ENCODE data around the gene CBLN1. TPM values are rescaled to one million over a fixed set of nuclear protein-coding genes. Genes with fewer than 3 reads are reported as not detected.

Gene CBLN1
- polyA plus RNA-seq, 1 donor from 2014 or later, result 7.7 TPM

DNA sequence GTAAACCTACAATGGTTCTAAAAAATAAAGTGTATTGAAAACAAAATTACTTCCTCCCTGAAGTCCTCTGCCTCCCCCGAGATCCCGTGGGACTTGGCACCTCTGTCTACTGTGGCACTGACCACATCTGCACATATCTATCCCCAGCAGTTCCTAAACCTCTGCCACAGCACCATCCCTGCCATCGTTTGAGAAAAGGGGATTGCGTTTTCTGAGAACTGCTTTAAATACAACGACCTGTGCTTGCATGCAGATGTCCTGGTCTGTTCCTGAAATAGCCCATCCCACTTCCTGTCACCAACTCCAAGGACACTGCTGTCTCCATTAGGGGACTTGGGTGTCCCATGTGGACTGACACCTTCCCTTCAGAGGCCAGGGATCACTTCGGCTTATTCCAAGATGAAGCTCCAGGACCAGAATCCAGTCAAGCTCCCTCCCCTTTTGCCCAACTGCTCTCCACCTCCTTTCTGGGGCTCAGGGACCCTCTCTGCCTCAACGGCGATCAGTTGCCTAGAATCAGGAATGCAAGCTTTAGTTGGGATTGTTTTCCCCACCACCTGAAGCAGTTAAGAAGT, 20.6 kb downstream of the CBLN1 start:
- H3K27ac ChIP-seq (ENCODE audit: low read length), result no peak overlapping the region
- no peaks in the 10 kb centered on the region for H3K79me2 ChIP-seq (replicated peaks; ENCODE audit: insufficient read depth, low read length)
- TF ChIP-seq POLR2AphosphoS5 (IDR thresholded peaks at IDR 0.05), result no peak
- no peak for TF ChIP-seq MXI1 (conservative IDR thresholded peaks at IDR 0.05; ENCODE audit: poor library complexity, severe bottlenecking)
- no peak for TF ChIP-seq EP300 (conservative IDR thresholded peaks at IDR 0.05; ENCODE audit: poor library complexity, severe bottlenecking)
- no peak for TF ChIP-seq TAF1 (IDR thresholded peaks at IDR 0.05; ENCODE audit: low read depth)
- TF ChIP-seq EZH2 (IDR thresholded peaks at IDR 0.05; ENCODE audit: borderline replicate concordance, insufficient read depth, low read length, poor library complexity, severe bottlenecking), result no peak
- TF ChIP-seq RAD21 (conservative IDR thresholded peaks at IDR 0.05), result no peak
- no peaks in the 10 kb centered on the region for H4K20me1 ChIP-seq (ENCODE audit: insufficient read depth)
- H3K9me3 ChIP-seq (ENCODE audit: low read length), result no peaks in the 10 kb centered on the region
- no peaks in the 10 kb centered on the region for H3K9me2 ChIP-seq (ENCODE audit: insufficient read depth, low read length)
- no peak overlapping the region for H3K9ac ChIP-seq (ENCODE audit: low read length)
- no peaks in the 10 kb centered on the region for H3F3A ChIP-seq (ENCODE audit: insufficient read depth, low read length, poor library complexity, severe bottlenecking)
- no peaks in the 10 kb centered on the region for H3K36me3 ChIP-seq (ENCODE audit: insufficient read depth, low read length)
- no peak overlapping the region for H2AFZ ChIP-seq (ENCODE audit: low read depth, low read length)
- H3K4me2 ChIP-seq (ENCODE audit: low read length), result no peak overlapping the region
- peaks cover 5% of the 10 kb centered on the region for H3K27me3 ChIP-seq (ENCODE audit: insufficient read depth, low read depth, low read length)
- H3K4me3 ChIP-seq (ENCODE audit: low read length), result peak overlapping the region; percentile 24

DNA sequence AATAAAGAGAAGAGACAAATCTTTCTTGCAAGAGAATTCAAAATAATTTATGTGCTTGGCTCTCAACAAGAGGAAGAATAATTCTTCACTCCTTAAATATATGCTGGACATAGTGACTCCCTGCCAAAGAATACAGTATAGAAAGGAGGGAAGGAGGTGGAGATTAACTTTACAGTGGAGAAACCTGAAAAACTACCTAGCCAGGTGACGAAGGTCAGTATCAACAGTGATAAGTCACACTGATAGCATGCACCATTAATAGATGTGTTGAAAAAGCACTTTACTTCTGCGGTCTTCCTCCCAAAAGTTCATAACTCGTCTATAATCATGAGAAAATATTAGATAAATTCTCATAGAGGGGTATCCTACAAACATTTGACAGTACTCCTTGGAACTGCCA, 21.4 kb downstream of the CBLN1 start:
- no peak overlapping the region for H3K27ac ChIP-seq (ENCODE audit: low read length)
- no peaks in the 10 kb centered on the region for H3K36me3 ChIP-seq (ENCODE audit: insufficient read depth, low read length)
- H3K9ac ChIP-seq (ENCODE audit: low read length), result no peak overlapping the region
- no peaks in the 10 kb centered on the region for H3K79me2 ChIP-seq (replicated peaks; ENCODE audit: insufficient read depth, low read length)
- H3K4me2 ChIP-seq (ENCODE audit: low read length), result no peak overlapping the region
- peaks cover 5% of the 10 kb centered on the region for H3K27me3 ChIP-seq (ENCODE audit: insufficient read depth, low read depth, low read length)
- TF ChIP-seq TAF1 (IDR thresholded peaks at IDR 0.05; ENCODE audit: low read depth), result no peak
- no peak for TF ChIP-seq RAD21 (conservative IDR thresholded peaks at IDR 0.05)
- TF ChIP-seq, protein P1, sequence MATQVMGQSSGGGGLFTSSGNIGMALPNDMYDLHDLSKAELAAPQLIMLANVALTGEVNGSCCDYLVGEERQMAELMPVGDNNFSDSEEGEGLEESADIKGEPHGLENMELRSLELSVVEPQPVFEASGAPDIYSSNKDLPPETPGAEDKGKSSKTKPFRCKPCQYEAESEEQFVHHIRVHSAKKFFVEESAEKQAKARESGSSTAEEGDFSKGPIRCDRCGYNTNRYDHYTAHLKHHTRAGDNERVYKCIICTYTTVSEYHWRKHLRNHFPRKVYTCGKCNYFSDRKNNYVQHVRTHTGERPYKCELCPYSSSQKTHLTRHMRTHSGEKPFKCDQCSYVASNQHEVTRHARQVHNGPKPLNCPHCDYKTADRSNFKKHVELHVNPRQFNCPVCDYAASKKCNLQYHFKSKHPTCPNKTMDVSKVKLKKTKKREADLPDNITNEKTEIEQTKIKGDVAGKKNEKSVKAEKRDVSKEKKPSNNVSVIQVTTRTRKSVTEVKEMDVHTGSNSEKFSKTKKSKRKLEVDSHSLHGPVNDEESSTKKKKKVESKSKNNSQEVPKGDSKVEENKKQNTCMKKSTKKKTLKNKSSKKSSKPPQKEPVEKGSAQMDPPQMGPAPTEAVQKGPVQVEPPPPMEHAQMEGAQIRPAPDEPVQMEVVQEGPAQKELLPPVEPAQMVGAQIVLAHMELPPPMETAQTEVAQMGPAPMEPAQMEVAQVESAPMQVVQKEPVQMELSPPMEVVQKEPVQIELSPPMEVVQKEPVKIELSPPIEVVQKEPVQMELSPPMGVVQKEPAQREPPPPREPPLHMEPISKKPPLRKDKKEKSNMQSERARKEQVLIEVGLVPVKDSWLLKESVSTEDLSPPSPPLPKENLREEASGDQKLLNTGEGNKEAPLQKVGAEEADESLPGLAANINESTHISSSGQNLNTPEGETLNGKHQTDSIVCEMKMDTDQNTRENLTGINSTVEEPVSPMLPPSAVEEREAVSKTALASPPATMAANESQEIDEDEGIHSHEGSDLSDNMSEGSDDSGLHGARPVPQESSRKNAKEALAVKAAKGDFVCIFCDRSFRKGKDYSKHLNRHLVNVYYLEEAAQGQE (IDR thresholded peaks at IDR 0.05; ENCODE audit: borderline replicate concordance), result no peak
- TF ChIP-seq EP300 (conservative IDR thresholded peaks at IDR 0.05; ENCODE audit: poor library complexity, severe bottlenecking), result no peak
- TF ChIP-seq SMC3 (conservative IDR thresholded peaks at IDR 0.05; ENCODE audit: poor library complexity), result no peak
- TF ChIP-seq EZH2 (IDR thresholded peaks at IDR 0.05; ENCODE audit: borderline replicate concordance, insufficient read depth, low read length, poor library complexity, severe bottlenecking), result no peak
- TF ChIP-seq, protein P2, sequence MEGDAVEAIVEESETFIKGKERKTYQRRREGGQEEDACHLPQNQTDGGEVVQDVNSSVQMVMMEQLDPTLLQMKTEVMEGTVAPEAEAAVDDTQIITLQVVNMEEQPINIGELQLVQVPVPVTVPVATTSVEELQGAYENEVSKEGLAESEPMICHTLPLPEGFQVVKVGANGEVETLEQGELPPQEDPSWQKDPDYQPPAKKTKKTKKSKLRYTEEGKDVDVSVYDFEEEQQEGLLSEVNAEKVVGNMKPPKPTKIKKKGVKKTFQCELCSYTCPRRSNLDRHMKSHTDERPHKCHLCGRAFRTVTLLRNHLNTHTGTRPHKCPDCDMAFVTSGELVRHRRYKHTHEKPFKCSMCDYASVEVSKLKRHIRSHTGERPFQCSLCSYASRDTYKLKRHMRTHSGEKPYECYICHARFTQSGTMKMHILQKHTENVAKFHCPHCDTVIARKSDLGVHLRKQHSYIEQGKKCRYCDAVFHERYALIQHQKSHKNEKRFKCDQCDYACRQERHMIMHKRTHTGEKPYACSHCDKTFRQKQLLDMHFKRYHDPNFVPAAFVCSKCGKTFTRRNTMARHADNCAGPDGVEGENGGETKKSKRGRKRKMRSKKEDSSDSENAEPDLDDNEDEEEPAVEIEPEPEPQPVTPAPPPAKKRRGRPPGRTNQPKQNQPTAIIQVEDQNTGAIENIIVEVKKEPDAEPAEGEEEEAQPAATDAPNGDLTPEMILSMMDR (IDR thresholded peaks at IDR 0.05; ENCODE audit: poor library complexity, severe bottlenecking), result no peak
- TF ChIP-seq POLR2AphosphoS5 (IDR thresholded peaks at IDR 0.05), result no peak
- TF ChIP-seq MXI1 (conservative IDR thresholded peaks at IDR 0.05; ENCODE audit: poor library complexity, severe bottlenecking), result no peak
- H4K20me1 ChIP-seq (ENCODE audit: insufficient read depth), result no peaks in the 10 kb centered on the region
- no peaks in the 10 kb centered on the region for H3K9me2 ChIP-seq (ENCODE audit: insufficient read depth, low read length)
- no peak overlapping the region for H2AFZ ChIP-seq (ENCODE audit: low read depth, low read length)
- no peaks in the 10 kb centered on the region for H3F3A ChIP-seq (ENCODE audit: insufficient read depth, low read length, poor library complexity, severe bottlenecking)
- H3K4me3 ChIP-seq (ENCODE audit: low read length), result no peak overlapping the region
- H3K9me3 ChIP-seq (ENCODE audit: low read length), result no peaks in the 10 kb centered on the region

Data from neural cell (in vitro differentiated cells).